Measurements from ENCODE around the gene CADPS2.

GRCh38 chr7:122457325-122457724 lies 428.9 kb downstream of the CADPS2 start:
- TF ChIP-seq, protein P1, sequence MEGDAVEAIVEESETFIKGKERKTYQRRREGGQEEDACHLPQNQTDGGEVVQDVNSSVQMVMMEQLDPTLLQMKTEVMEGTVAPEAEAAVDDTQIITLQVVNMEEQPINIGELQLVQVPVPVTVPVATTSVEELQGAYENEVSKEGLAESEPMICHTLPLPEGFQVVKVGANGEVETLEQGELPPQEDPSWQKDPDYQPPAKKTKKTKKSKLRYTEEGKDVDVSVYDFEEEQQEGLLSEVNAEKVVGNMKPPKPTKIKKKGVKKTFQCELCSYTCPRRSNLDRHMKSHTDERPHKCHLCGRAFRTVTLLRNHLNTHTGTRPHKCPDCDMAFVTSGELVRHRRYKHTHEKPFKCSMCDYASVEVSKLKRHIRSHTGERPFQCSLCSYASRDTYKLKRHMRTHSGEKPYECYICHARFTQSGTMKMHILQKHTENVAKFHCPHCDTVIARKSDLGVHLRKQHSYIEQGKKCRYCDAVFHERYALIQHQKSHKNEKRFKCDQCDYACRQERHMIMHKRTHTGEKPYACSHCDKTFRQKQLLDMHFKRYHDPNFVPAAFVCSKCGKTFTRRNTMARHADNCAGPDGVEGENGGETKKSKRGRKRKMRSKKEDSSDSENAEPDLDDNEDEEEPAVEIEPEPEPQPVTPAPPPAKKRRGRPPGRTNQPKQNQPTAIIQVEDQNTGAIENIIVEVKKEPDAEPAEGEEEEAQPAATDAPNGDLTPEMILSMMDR (IDR thresholded peaks at IDR 0.05 in 4 of 5, conservative IDR thresholded peaks at IDR 0.05 in 1 of 5), result no peak
- no peak for TF ChIP-seq POLR2A (IDR thresholded peaks at IDR 0.05)
